ENCODE measurements around the gene TMEM190. TPM values are rescaled to one million over a fixed set of nuclear protein-coding genes. Genes with fewer than 3 reads are reported as not detected.
A peak's percentile ranks its signal among the peaks of the same experiment; 100 is the strongest.

The TMEM190 gene
- total and polyA plus RNA-seq, 9 of the 15 experiments (the other 6 are each of a cell fraction or from before 2014, with no cell fraction given) = not detected

DNA sequence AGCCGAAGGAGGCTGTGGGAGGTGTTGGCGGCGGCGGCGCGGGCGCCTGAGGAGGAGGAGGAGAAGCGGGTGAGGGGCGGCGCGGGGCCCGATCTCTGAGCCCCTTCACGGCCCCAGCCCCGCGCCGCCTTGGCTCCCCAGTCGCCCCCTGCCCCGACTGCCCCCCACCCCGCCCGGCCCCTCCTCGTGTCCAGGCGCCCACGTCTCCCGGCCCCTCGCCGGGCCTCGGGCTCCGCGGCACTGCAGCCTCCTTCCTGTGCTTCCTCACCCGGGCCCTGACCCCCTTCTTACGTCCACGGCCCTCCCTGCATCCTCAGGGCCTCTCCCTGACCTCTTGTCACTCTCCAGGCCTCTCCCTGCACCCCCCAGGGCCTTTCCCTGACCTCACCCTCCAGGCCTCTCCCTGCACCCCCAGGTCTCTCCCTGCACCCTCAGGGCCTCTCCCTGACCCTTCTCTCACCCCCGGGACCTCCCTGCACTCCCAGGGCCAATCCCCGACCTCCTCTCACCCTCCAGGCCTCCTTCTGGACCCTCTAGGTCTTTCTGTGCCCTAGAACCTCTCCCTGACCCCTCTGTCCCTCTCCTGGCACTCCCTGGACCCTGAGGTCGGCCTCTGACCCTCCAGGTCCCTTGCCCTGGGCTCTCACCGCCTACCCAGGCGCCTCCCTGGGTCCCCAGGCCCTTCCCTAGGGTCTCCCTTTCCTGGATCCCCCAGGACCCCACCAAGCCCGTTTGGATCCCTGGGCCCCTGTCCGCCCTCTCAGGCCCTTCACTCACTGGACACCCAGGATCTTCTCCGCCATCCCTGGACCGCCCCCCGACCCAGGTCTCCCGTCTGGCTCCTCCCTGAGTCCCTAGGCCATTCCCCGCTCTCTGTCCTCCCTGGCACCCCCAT, 36.5 kb upstream of the TMEM190 start (continued):
- TF ChIP-seq, protein P1, sequence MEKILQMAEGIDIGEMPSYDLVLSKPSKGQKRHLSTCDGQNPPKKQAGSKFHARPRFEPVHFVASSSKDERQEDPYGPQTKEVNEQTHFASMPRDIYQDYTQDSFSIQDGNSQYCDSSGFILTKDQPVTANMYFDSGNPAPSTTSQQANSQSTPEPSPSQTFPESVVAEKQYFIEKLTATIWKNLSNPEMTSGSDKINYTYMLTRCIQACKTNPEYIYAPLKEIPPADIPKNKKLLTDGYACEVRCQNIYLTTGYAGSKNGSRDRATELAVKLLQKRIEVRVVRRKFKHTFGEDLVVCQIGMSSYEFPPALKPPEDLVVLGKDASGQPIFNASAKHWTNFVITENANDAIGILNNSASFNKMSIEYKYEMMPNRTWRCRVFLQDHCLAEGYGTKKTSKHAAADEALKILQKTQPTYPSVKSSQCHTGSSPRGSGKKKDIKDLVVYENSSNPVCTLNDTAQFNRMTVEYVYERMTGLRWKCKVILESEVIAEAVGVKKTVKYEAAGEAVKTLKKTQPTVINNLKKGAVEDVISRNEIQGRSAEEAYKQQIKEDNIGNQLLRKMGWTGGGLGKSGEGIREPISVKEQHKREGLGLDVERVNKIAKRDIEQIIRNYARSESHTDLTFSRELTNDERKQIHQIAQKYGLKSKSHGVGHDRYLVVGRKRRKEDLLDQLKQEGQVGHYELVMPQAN (IDR thresholded peaks at IDR 0.05; ENCODE audit: borderline replicate concordance) = 0 out of 2 replicates have a peak, but pooled peaks have one; percentile 29
- peak; percentile 11; the same call in 1 of the 2 replicates for TF ChIP-seq EP400 (IDR thresholded peaks at IDR 0.05)
- no peak for TF ChIP-seq HDAC3 (IDR thresholded peaks at IDR 0.05; ENCODE audit: borderline replicate concordance, partially characterized antibody)
- TF ChIP-seq, protein P2, sequence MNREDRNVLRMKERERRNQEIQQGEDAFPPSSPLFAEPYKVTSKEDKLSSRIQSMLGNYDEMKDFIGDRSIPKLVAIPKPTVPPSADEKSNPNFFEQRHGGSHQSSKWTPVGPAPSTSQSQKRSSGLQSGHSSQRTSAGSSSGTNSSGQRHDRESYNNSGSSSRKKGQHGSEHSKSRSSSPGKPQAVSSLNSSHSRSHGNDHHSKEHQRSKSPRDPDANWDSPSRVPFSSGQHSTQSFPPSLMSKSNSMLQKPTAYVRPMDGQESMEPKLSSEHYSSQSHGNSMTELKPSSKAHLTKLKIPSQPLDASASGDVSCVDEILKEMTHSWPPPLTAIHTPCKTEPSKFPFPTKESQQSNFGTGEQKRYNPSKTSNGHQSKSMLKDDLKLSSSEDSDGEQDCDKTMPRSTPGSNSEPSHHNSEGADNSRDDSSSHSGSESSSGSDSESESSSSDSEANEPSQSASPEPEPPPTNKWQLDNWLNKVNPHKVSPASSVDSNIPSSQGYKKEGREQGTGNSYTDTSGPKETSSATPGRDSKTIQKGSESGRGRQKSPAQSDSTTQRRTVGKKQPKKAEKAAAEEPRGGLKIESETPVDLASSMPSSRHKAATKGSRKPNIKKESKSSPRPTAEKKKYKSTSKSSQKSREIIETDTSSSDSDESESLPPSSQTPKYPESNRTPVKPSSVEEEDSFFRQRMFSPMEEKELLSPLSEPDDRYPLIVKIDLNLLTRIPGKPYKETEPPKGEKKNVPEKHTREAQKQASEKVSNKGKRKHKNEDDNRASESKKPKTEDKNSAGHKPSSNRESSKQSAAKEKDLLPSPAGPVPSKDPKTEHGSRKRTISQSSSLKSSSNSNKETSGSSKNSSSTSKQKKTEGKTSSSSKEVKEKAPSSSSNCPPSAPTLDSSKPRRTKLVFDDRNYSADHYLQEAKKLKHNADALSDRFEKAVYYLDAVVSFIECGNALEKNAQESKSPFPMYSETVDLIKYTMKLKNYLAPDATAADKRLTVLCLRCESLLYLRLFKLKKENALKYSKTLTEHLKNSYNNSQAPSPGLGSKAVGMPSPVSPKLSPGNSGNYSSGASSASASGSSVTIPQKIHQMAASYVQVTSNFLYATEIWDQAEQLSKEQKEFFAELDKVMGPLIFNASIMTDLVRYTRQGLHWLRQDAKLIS (CRISPR knock-in tag; IDR thresholded peaks at IDR 0.05) = peak; percentile 53; the same call in 1 of the 2 replicates
- TF ChIP-seq ZNF263 (CRISPR knock-in tag; IDR thresholded peaks at IDR 0.05; ENCODE audit: borderline replicate concordance) = peak; percentile 83
- TF ChIP-seq MBD2 (IDR thresholded peaks at IDR 0.05; ENCODE audit: borderline replicate concordance, low read depth) = no peak
- TF ChIP-seq GATAD2B (IDR thresholded peaks at IDR 0.05; ENCODE audit: borderline replicate concordance) = no peak
- no peak for TF ChIP-seq JUN (IDR thresholded peaks at IDR 0.05; ENCODE audit: borderline replicate concordance, low read depth, low read length)
- TF ChIP-seq JUN (CRISPR knock-in tag; IDR thresholded peaks at IDR 0.05; ENCODE audit: borderline replicate concordance) = peak; percentile 51; the same call in 1 of the 2 replicates
- peak in 1 of 2 experiments; percentile 71; a peak in 1 of 4 replicates for TF ChIP-seq TEAD1 (CRISPR knock-in tag; IDR thresholded peaks at IDR 0.05)
- TF ChIP-seq, protein P3, sequence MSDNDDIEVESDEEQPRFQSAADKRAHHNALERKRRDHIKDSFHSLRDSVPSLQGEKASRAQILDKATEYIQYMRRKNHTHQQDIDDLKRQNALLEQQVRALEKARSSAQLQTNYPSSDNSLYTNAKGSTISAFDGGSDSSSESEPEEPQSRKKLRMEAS (CRISPR knock-in tag; IDR thresholded peaks at IDR 0.05) = peak; percentile 27
- peak; percentile 68; the same call in 1 of the 2 replicates for TF ChIP-seq FOXP1 (CRISPR knock-in tag; IDR thresholded peaks at IDR 0.05)
- no peak for TF ChIP-seq KAT2B (IDR thresholded peaks at IDR 0.05; ENCODE audit: low read depth, low read length)
- peak; percentile 73; the same call in 1 of the 2 replicates for TF ChIP-seq EGR1 (conservative IDR thresholded peaks at IDR 0.05)
- no peak for TF ChIP-seq ARNT (IDR thresholded peaks at IDR 0.05)
- TF ChIP-seq ZBTB7A (IDR thresholded peaks at IDR 0.05; ENCODE audit: borderline replicate concordance, control insufficient read depth, low read depth, low read length) = peak; percentile 15; the same call in 1 of the 2 replicates
- TF ChIP-seq NCOR1 (IDR thresholded peaks at IDR 0.05) = peak; percentile 7; the same call in 1 of the 2 replicates
- no peak for TF ChIP-seq RBM25 (IDR thresholded peaks at IDR 0.05; ENCODE audit: low read depth, low read length, severe bottlenecking)
- TF ChIP-seq TRIM24 (IDR thresholded peaks at IDR 0.05) = no peak
- TF ChIP-seq ZFX (CRISPR knock-in tag; IDR thresholded peaks at IDR 0.05) = peak; percentile 68; the same call in 1 of the 2 replicates

Measured in K562 (cell line).